Upper lobe of left lung (tissue), 6 donors: ENCODE measurements around the gene AKIP1. TPM values are rescaled to one million over a fixed set of nuclear protein-coding genes. Genes with fewer than 3 reads are reported as not detected.
"Not testable (repeated sequence)": the region's sequence is repeated elsewhere in the genome, so short reads cannot be mapped to it uniquely, and the experiment has no call there.

Experiments used
- ATAC-seq, 2 donors: fragments of 200-7000 bp; cut with Tn5 transposase; one replicate each; pipeline ENCODE4 v1.9.1; 2022; ENCODE audit warnings: mild to moderate bottlenecking in 2 of 2, moderate library complexity in 2 of 2; ENCODE audit not compliant: low FRiP score in 2 of 2
- DNase-seq, 2 donors: peaks; one replicate each; pipeline ENCODE4 v3.0.0-alpha.2; 2019 to 2020
- H3K27ac ChIP-seq, 4 donors: fragments of 200-600 bp; sonication (generic); one replicate each; pipeline ENCODE4 v1.5.1; 2016 to 2019
- H3K27me3 ChIP-seq, 4 donors: fragments of 200-600 bp; sonication (generic); one replicate each; pipeline ENCODE4 v1.5.1; 2017 to 2019
- H3K36me3 ChIP-seq, 4 donors: fragments of 200-600 bp; sonication (generic); one replicate each; pipeline ENCODE4 v1.5.1; 2016 to 2019
- H3K4me1 ChIP-seq, 4 donors: fragments of 200-600 bp; sonication (generic); one replicate each; pipeline ENCODE4 v1.5.1; 2018 to 2019
- H3K4me3 ChIP-seq, 4 donors: fragments of 200-600 bp; sonication (generic); one replicate each; pipeline ENCODE4 v1.5.1; 2017 to 2019; ENCODE audit warnings: mild to moderate bottlenecking in 2 of 4, moderate library complexity in 1 of 4
- H3K9me3 ChIP-seq, 4 donors: fragments of 200-600 bp; sonication (generic); one replicate each; pipeline ENCODE4 v1.5.1; 2018 to 2019
- CTCF ChIP-seq, 6 experiments: fragments of 450-650 bp in 4 of 6; fragments of 200-600 bp in 2 of 6; sonication (generic) in 2 of 6; IDR thresholded peaks; one replicate each; pipeline ENCODE4 v1.5.1; 2016 to 2019; ENCODE audit warnings: antibody characterized with exemption in 6 of 6
- EP300 ChIP-seq, 4 donors: sonication (generic); formaldehyde crosslinking; IDR thresholded peaks; one replicate each; pipeline ENCODE4 v1.5.1; 2017; ENCODE audit warnings: antibody characterized with exemption in 4 of 4, control low read depth in 2 of 4
- POLR2A ChIP-seq, 4 donors: fragments of 450-650 bp; IDR thresholded peaks; one replicate each; pipeline ENCODE4 v1.5.1; 2016 to 2017; ENCODE audit warnings: antibody characterized with exemption in 4 of 4, mild to moderate bottlenecking in 2 of 4
- POLR2AphosphoS5 ChIP-seq, 2 donors: sonication (generic); formaldehyde crosslinking; IDR thresholded peaks; one replicate each; pipeline ENCODE4 v1.5.1; 2017; ENCODE audit warnings: antibody characterized with exemption in 2 of 2
- WGBS, 2 donors: methylation state at CpG; one replicate each; pipeline ENCODE4 v1.1.5; 2017 to 2018; 5-methylcytosine and 5-hydroxymethylcytosine counted together
- total RNA-seq, 6 donors: library from RNA; depleted of rRNA in 4 of 6; stranded (reverse); fragments of >200 nt in 4 of 6; gene quantifications; one replicate each; pipeline versions ENCODE4 v1.1.0 to v1.2.1, GENCODE V29; 2016 to 2021
- donor health status: DM: no; HTN: no; CAD: no; lungs with moderate emphysema.
- donor health status: DM: no; HTN: yes; CAD: no; lungs with severe emphysema.

AKIP1 gene
- total RNA-seq, 6 donors from 2014 or later = 17.4 to 31.8 (median 23.1) TPM

DNA sequence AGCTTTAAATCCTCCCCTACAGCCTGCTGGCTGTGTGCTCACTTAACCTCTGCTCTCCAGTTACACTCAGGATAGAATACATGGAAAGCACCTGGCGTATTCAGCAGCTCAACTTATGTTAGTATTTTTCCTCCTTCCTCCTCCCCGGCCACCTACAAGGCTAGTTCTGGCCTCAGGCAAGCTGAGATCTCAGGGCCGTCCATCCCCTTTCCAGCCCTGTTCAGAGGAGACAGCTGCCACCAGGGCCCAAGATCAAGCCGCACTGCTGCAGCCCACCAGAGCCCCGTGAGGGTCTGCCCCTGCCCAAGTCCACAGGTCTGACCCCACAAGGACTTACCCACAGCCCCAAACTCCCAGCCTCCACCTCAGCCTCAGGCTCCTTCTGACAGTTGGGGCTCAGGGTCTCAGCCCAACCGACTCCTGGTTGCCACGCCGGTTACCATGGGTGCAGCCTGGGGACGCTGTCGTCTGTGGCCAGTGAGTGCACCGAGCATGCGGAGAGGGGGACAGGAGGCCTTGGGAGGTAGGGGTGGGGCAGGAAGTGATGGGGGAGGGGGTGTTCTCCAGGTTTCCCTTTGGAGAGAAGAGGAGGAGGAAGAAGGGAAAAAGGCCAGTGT lies 21.7 kb downstream of the AKIP1 start, which contains the start of gene C11orf16:
TSS of gene C11orf16 (minus strand) at position 384 of the 617 bp plus-strand sequence. CDS start 639 bp downstream, outside the sequence.
- DNase-seq (no peak), ATAC-seq (peak in 1 of 2 donors; percentile 12)
- Histone ChIP-seq H3K27ac (no peak within 1 kb of the TSS), H3K27me3 (no peaks in the 10 kb centered on the region), H3K4me3 (peak within 1 kb of the TSS in 2 of 4 donors; percentile 4 to 8), H3K36me3 (no peaks in the 10 kb centered on the region), H3K9me3 (no peaks in the 10 kb centered on the region), H3K4me1 (no peaks in the 10 kb centered on the region)
- 81 to 88% methylated on average over 12 of the region's 12 CpGs for WGBS, 2 donors
- TF ChIP-seq EP300 (IDR thresholded peaks at IDR 0.05) (no peak), POLR2A (IDR thresholded peaks at IDR 0.05) (peak in 1 of 4 donors; percentile 21), POLR2AphosphoS5 (IDR thresholded peaks at IDR 0.05) (no peak), CTCF (IDR thresholded peaks at IDR 0.05) (no peak)

DNA sequence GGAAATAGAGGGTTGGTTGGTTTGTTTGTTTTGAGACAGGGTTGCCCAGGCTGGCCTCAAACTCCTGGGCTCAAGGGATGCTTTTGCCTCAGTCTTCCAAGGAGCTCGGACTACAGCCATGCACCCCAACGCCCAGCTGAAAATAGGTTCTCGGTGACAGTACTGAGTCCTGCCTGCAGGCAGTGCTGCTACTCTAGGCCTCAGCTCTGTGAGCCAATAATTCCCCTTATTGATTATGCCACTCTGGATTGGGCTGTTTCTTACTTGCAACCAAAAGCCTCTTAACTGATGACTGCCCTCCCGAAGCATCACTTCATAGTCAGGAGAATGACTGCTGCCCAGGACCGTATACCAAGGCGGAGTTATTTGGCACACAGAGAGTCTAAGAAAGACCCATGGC lies 22.9 kb downstream of the AKIP1 start:
- ATAC-seq = no peak
- no peak overlapping the region for H3K4me3 ChIP-seq
- H3K36me3 ChIP-seq = no peaks in the 10 kb centered on the region
- no peak overlapping the region for H3K27ac ChIP-seq
- no peak for TF ChIP-seq POLR2AphosphoS5 (IDR thresholded peaks at IDR 0.05)
- no peak for TF ChIP-seq EP300 (IDR thresholded peaks at IDR 0.05)
- TF ChIP-seq POLR2A (IDR thresholded peaks at IDR 0.05) = no peak
- no peak for TF ChIP-seq CTCF (IDR thresholded peaks at IDR 0.05)
- no peaks in the 10 kb centered on the region for H3K4me1 ChIP-seq
- H3K9me3 ChIP-seq = no peaks in the 10 kb centered on the region
- no peak for DNase-seq
- H3K27me3 ChIP-seq = no peaks in the 10 kb centered on the region
- 94 to 99% methylated on average over 6 of the region's 6 CpGs for WGBS, 2 donors

DNA sequence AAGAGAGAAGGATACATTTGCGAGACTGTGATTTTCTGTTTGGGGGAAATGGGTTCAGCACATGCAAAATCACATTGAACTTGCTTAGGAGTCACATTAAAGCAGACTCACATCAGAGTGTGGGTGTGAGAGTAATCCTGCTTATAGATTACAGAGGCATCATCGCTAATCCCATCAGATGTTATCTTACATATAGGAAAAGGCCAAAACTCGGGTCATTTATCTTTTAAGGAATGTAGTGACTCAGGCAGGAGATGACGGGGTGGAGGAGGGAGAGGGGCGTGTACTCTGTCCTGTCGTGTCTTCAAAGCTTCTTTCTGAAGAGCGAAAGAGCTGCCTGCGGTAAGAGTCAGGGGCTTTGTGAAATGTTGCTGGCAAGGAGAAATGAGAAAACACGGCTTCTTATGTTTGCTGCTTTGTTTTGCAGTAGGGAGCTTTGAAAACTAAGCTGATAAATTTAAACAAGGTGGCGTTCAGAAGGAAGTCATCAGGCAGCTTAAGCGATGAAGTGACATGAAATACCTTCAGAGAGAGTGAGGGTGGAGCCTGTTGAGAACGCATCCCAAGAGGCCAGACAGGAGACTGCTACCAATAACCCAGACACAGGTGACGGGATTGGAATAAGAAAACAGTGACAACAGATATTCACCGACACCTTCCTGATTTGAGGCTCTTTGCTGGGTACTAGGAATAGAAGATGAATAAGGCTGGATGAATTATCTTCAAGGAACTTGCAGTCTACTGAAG lies 23.9 kb downstream of the AKIP1 start:
- ATAC-seq = peak in 1 of 2 donors; percentile 80
- Histone ChIP-seq H3K4me3 (no peak overlapping the region), H3K27ac (no peak overlapping the region), H3K4me1 (no peaks in the 10 kb centered on the region), H3K9me3 (no peaks in the 10 kb centered on the region), H3K27me3 (no peaks in the 10 kb centered on the region), H3K36me3 (no peaks in the 10 kb centered on the region)
- TF ChIP-seq POLR2AphosphoS5 (IDR thresholded peaks at IDR 0.05) = no peak
- no peak for TF ChIP-seq CTCF (IDR thresholded peaks at IDR 0.05)
- TF ChIP-seq POLR2A (IDR thresholded peaks at IDR 0.05) = no peak
- TF ChIP-seq EP300 (IDR thresholded peaks at IDR 0.05) = no peak
- 54 to 60% methylated on average over 14 of the region's 14 CpGs for WGBS, 2 donors
- no peak for DNase-seq

DNA sequence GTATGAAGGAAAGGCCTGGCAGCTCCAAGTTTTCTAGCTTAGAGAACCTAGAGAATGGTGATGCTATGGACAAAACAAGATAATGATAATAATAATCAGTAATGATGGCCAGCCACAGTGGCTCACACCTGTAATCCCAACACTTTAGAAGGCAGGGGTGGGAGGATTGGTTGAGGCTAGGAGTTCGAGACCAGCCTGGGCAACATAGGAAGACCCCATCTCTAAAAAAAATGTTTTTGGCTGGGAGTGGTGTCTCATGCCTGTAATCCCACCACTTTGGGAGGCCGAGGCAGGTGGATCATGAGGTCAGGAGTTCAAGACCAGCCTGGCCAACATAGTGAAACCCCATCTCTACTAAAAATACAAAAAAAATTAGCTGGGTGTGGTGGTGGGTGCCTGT lies 24.8 kb downstream of the AKIP1 start:
- H3K9me3 ChIP-seq, H3K36me3 ChIP-seq, ATAC-seq, H3K4me3 ChIP-seq, H3K27me3 ChIP-seq, H3K27ac ChIP-seq, DNase-seq, H3K4me1 ChIP-seq: not testable (repeated sequence)
- WGBS, 2 donors = 86 to 96% methylated on average over 2 of the region's 2 CpGs

DNA sequence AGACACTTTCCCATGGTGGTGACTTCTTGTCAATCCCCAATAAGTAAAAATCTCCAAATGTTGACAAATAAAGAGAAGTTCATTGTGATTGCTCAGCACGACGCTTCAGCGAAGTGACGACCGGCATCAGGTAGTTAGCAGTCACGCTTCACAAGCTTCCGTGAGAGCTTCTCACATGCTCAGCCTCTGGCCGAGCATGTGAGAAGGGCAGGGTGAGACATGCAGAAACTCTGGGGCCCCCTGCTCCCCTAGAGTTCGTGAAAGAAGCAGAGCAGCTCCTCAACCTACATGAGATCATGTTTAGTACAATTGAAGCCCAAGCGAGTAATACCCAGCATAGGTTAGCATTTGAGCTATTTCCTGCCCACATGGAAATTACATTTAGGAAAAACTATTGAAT lies 26.2 kb downstream of the AKIP1 start:
- H3K4me1 ChIP-seq = no peaks in the 10 kb centered on the region
- H3K36me3 ChIP-seq = no peaks in the 10 kb centered on the region
- no peaks in the 10 kb centered on the region for H3K27me3 ChIP-seq
- no peaks in the 10 kb centered on the region for H3K9me3 ChIP-seq
- WGBS, 2 donors = 90 to 91% methylated on average over 10 of the region's 10 CpGs
- no peak overlapping the region for H3K27ac ChIP-seq
- ATAC-seq (no peak), DNase-seq (no peak)
- TF ChIP-seq CTCF (IDR thresholded peaks at IDR 0.05) = no peak
- no peak for TF ChIP-seq POLR2AphosphoS5 (IDR thresholded peaks at IDR 0.05)
- no peak for TF ChIP-seq POLR2A (IDR thresholded peaks at IDR 0.05)
- no peak overlapping the region for H3K4me3 ChIP-seq
